ENCODE data around the gene CLTA. TPM values are rescaled to one million over a fixed set of nuclear protein-coding genes. Genes with fewer than 3 reads are reported as not detected.
"Not testable (repeated sequence)": the region's sequence is repeated elsewhere in the genome, so short reads cannot be mapped to it uniquely, and the experiment has no call there.

Gene CLTA
- total RNA-seq, 1 donor from 2014 or later, result 243 TPM

- H3K36me3 Mint-ChIP-seq (ENCODE audit: low read depth), result peaks cover 42% of the 10 kb centered on the region
- no peaks in the 10 kb centered on the region for H3K27me3 Mint-ChIP-seq (ENCODE audit: low read depth)
- H3K4me1 Mint-ChIP-seq (ENCODE audit: low read depth), result peaks cover 21% of the 10 kb centered on the region
- TF ChIP-seq CTCF (IDR thresholded peaks at IDR 0.05), result no peak
- H3K27ac Mint-ChIP-seq (ENCODE audit: unreplicated experiment), result no peak overlapping the region
- no peak overlapping the region for H3K4me3 Mint-ChIP-seq (ENCODE audit: unreplicated experiment)
- DNase-seq (ENCODE audit: low spot score), result no peak
- no peaks in the 10 kb centered on the region for H3K9me3 Mint-ChIP-seq (ENCODE audit: low read depth)
These were observed 27.7 kb downstream of the CLTA start for GRCh38 chr9:36218411-36218901.

GRCh38 chr9:36221667-36222066 lies 30.9 kb downstream of the CLTA start:
- Mint-ChIP-seq H3K36me3 (ENCODE audit: low read depth) (peaks cover 44% of the 10 kb centered on the region), H3K4me1 (ENCODE audit: low read depth) (peaks cover 10% of the 10 kb centered on the region), H3K9me3 (ENCODE audit: low read depth) (no peaks in the 10 kb centered on the region), H3K27ac (ENCODE audit: unreplicated experiment) (no peak overlapping the region), H3K27me3 (ENCODE audit: low read depth) (no peaks in the 10 kb centered on the region), H3K4me3 (ENCODE audit: unreplicated experiment) (no peak overlapping the region)
- no peak for DNase-seq (ENCODE audit: low spot score)
- TF ChIP-seq CTCF (IDR thresholded peaks at IDR 0.05), result no peak

- H3K4me1 Mint-ChIP-seq (ENCODE audit: low read depth), result peaks cover 7% of the 10 kb centered on the region
- no peaks in the 10 kb centered on the region for H3K9me3 Mint-ChIP-seq (ENCODE audit: low read depth)
- no peak for DNase-seq (ENCODE audit: low spot score)
- peaks cover 43% of the 10 kb centered on the region for H3K36me3 Mint-ChIP-seq (ENCODE audit: low read depth)
- H3K27me3 Mint-ChIP-seq (ENCODE audit: low read depth), result no peaks in the 10 kb centered on the region
- no peak overlapping the region for H3K4me3 Mint-ChIP-seq (ENCODE audit: unreplicated experiment)
- no peak for TF ChIP-seq CTCF (IDR thresholded peaks at IDR 0.05)
- no peak overlapping the region for H3K27ac Mint-ChIP-seq (ENCODE audit: unreplicated experiment)
These were observed 31.7 kb downstream of the CLTA start for GRCh38 chr9:36222449-36222848.

GRCh38 chr9:36237230-36237629 lies 46.5 kb downstream of the CLTA start:
- H3K27me3 Mint-ChIP-seq (ENCODE audit: low read depth), result no peaks in the 10 kb centered on the region
- peaks cover 20% of the 10 kb centered on the region for H3K36me3 Mint-ChIP-seq (ENCODE audit: low read depth)
- H3K9me3 Mint-ChIP-seq (ENCODE audit: low read depth), result no peaks in the 10 kb centered on the region
- no peaks in the 10 kb centered on the region for H3K4me1 Mint-ChIP-seq (ENCODE audit: low read depth)
- no peak for DNase-seq (ENCODE audit: low spot score)
- no peak for TF ChIP-seq CTCF (IDR thresholded peaks at IDR 0.05)
- no peak overlapping the region for H3K27ac Mint-ChIP-seq (ENCODE audit: unreplicated experiment)
- no peak overlapping the region for H3K4me3 Mint-ChIP-seq (ENCODE audit: unreplicated experiment)

- not testable (repeated sequence) for H3K4me3 Mint-ChIP-seq (ENCODE audit: unreplicated experiment); H3K9me3 Mint-ChIP-seq (ENCODE audit: low read depth); H3K27me3 Mint-ChIP-seq (ENCODE audit: low read depth); DNase-seq (ENCODE audit: low spot score); H3K27ac Mint-ChIP-seq (ENCODE audit: unreplicated experiment); H3K4me1 Mint-ChIP-seq (ENCODE audit: low read depth)
- peaks cover 16% of the 10 kb centered on the region for H3K36me3 Mint-ChIP-seq (ENCODE audit: low read depth)
These were observed 48.5 kb downstream of the CLTA start for GRCh38 chr9:36239205-36239604.

GRCh38 chr9:36239675-36240074 lies 49.0 kb downstream of the CLTA start:
- H3K36me3 Mint-ChIP-seq (ENCODE audit: low read depth), result peaks cover 16% of the 10 kb centered on the region
- not testable (repeated sequence) for H3K4me3 Mint-ChIP-seq (ENCODE audit: unreplicated experiment); H3K27me3 Mint-ChIP-seq (ENCODE audit: low read depth); H3K27ac Mint-ChIP-seq (ENCODE audit: unreplicated experiment); H3K4me1 Mint-ChIP-seq (ENCODE audit: low read depth); DNase-seq (ENCODE audit: low spot score); H3K9me3 Mint-ChIP-seq (ENCODE audit: low read depth)
